Activated B cell treated with CpG ODN at 0.5 μM for 24 hours (primary cell): Measurements from ENCODE around the gene HSD3B7. TPM values are rescaled to one million over a fixed set of nuclear protein-coding genes. Genes with fewer than 3 reads are reported as not detected.

Source experiments
- ATAC-seq: fragments of 200-7000 bp; cut with Tn5 transposase; one replicate; pipeline ENCODE4 v1.10.0; 2021; ENCODE audit warnings: low read depth, mild to moderate bottlenecking, moderate library complexity
- CTCF ChIA-PET: fragments of 350-600 bp; sonication (Branson Sonifier 250); formaldehyde crosslinking; loops from one replicate; lab custom pipeline; 2021; ENCODE audit warnings: antibody characterized with exemption; lab: Charles Lee
- POLR2A ChIA-PET: fragments of 350-600 bp; sonication (Branson Sonifier 250); formaldehyde crosslinking; loops from one replicate; lab custom pipeline; 2021; ENCODE audit warnings: antibody characterized with exemption; lab: Charles Lee
- DNase-seq: peaks from one replicate; pipeline ENCODE4 v3.0.0; 2022
- H3K27ac Mint-ChIP-seq: one replicate; pipeline ENCODE4 v1.8.0; 2020; ENCODE audit warnings: mixed read lengths
- H3K27me3 Mint-ChIP-seq: one replicate; pipeline ENCODE4 v1.8.0; 2021; ENCODE audit warnings: mixed read lengths
- H3K36me3 Mint-ChIP-seq: one replicate; pipeline ENCODE4 v1.8.0; 2021; ENCODE audit warnings: low read depth, mixed read lengths
- H3K4me1 Mint-ChIP-seq: one replicate; pipeline ENCODE4 v1.8.0; 2021; ENCODE audit warnings: mixed read lengths
- H3K4me3 Mint-ChIP-seq: one replicate; pipeline ENCODE4 v1.8.0; 2020; ENCODE audit warnings: mild to moderate bottlenecking, mixed read lengths
- H3K9me3 Mint-ChIP-seq: one replicate; pipeline ENCODE4 v1.8.0; 2020; ENCODE audit warnings: mixed read lengths
- CTCF ChIP-seq: fragments of 200-600 bp; IDR thresholded peaks from one replicate; pipeline ENCODE4 v1.8.0; 2022; ENCODE audit warnings: antibody characterized with exemption, mild to moderate bottlenecking
- intact Hi-C: fragments of 100-400 bp; cut with micrococcal nuclease; formaldehyde crosslinking; loops from one replicate; pipeline ENCODE4 v1.15.1; 2024
- total RNA-seq: library from RNA; stranded (reverse); gene quantifications from 2 replicates; pipeline ENCODE4 v1.2.3, GENCODE V29; 2022

The HSD3B7 gene
- total RNA-seq, 1 donor from 2014 or later, result 1.3 TPM

- POLR2A ChIA-PET, result no interaction called here
Measured at GRCh38 chr16:31001507-31002249, 16.7 kb downstream of the HSD3B7 start.

GRCh38 chr16:31002250-31002700, 17.3 kb downstream of the HSD3B7 start:
- TF ChIP-seq CTCF, result no peak
- ATAC-seq, result no peak
- H3K27ac Mint-ChIP-seq, result no peak overlapping the region
- H3K27me3 Mint-ChIP-seq, result peaks cover 4% of the 10 kb centered on the region
- intact Hi-C loops, result no loop called here
- ChIA-PET CTCF (interaction anchor here (0.9 kb wide), 1 partner anchor 41 kb away, joined by 4 read pairs; no protein-coding TSS in a partner anchor), POLR2A (no interaction called here)
- no peaks in the 10 kb centered on the region for H3K4me1 Mint-ChIP-seq
- no peak overlapping the region for H3K4me3 Mint-ChIP-seq
- H3K9me3 Mint-ChIP-seq, result no peaks in the 10 kb centered on the region
- no peak for DNase-seq
- no peaks in the 10 kb centered on the region for H3K36me3 Mint-ChIP-seq

More at GRCh38 chr16:31001507-31002249, 16.7 kb downstream of the HSD3B7 start:
- Mint-ChIP-seq H3K9me3 (no peaks in the 10 kb centered on the region), H3K4me1 (peaks cover 4% of the 10 kb centered on the region), H3K4me3 (no peak overlapping the region), H3K36me3 (no peaks in the 10 kb centered on the region), H3K27me3 (peaks cover 4% of the 10 kb centered on the region), H3K27ac (no peak overlapping the region)
- no peak for TF ChIP-seq CTCF
- no peak for ATAC-seq
- CTCF ChIA-PET, result interaction anchor here (0.9 kb wide), 1 partner anchor 40 kb away, joined by 4 read pairs; no protein-coding TSS in a partner anchor
- intact Hi-C loops, result no loop called here
- DNase-seq, result no peak

GRCh38 chr16:31002862-31003341, 17.9 kb downstream of the HSD3B7 start:
- no peaks in the 10 kb centered on the region for H3K36me3 Mint-ChIP-seq
- no peak overlapping the region for H3K4me3 Mint-ChIP-seq
- H3K4me1 Mint-ChIP-seq, result no peaks in the 10 kb centered on the region
- TF ChIP-seq CTCF, result no peak
- ATAC-seq (no peak), DNase-seq (no peak)
- peaks cover 4% of the 10 kb centered on the region for H3K27me3 Mint-ChIP-seq
- intact Hi-C loops, result no loop called here
- no peak overlapping the region for H3K27ac Mint-ChIP-seq
- ChIA-PET POLR2A (no interaction called here), CTCF (interaction anchor here (0.9 kb wide), 1 partner anchor 41 kb away, joined by 4 read pairs; no protein-coding TSS in a partner anchor)
- H3K9me3 Mint-ChIP-seq, result no peaks in the 10 kb centered on the region

DNA sequence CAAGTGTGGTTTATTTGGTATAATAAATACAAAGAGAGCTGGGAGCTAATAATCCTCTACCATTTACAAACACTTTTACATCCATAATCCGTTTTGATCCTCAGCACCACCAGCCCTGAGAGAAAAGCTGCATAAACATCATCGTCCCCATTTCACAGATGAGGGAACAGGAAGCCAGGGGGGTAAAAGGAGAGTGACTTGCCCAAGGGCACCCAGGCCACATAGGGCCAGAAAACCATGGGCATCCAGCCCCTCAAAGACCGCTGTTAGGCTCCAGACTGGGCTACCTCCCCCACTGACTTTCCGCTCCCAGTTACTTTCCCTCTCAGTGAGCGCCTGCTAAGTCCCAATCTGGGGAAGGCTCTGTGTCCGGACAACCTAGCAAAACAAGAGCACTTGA, 18.7 kb downstream of the HSD3B7 start:
- CTCF ChIA-PET, result no interaction called here

More for the DNA sequence above, 18.7 kb downstream of the HSD3B7 start:
- DNase-seq (no peak), ATAC-seq (no peak)
- POLR2A ChIA-PET, result no interaction called here
- no peaks in the 10 kb centered on the region for H3K9me3 Mint-ChIP-seq
- no peaks in the 10 kb centered on the region for H3K36me3 Mint-ChIP-seq
- H3K4me3 Mint-ChIP-seq, result no peak overlapping the region
- intact Hi-C loops, result no loop called here
- no peak for TF ChIP-seq CTCF
- no peaks in the 10 kb centered on the region for H3K4me1 Mint-ChIP-seq
- H3K27ac Mint-ChIP-seq, result no peak overlapping the region
- H3K27me3 Mint-ChIP-seq, result peaks cover 7% of the 10 kb centered on the region
